ENCODE measurements around the gene SIAH1.

SIAH1 gene

GRCh38 chr16:48361540-48362144 is 23.6 kb downstream of the SIAH1 start:
- DNase-seq (ENCODE audit: extremely low spot score): no peak
- CTCF ChIA-PET: interaction anchor here (1.1 to 3.2 kb wide), 5 partner anchors 8 to 269 kb away, joined by 3 to 23 read pairs (median 5); no protein-coding TSS in a partner anchor
- no peak for TF ChIP-seq CTCF (IDR thresholded peaks at IDR 0.05; ENCODE audit: control extremely low read depth, extremely low read depth, low read depth, missing control alignments)
- POLR2A ChIA-PET: no interaction called here

- ChIA-PET CTCF (interaction anchor here (0.9 to 3.2 kb wide), 5 partner anchors 10 to 269 kb away, joined by 3 to 23 read pairs (median 5); no protein-coding TSS in a partner anchor), POLR2A (no interaction called here)
- no peak for TF ChIP-seq CTCF (IDR thresholded peaks at IDR 0.05; ENCODE audit: control extremely low read depth, extremely low read depth, low read depth, missing control alignments)
- DNase-seq (ENCODE audit: extremely low spot score): peak; percentile 36
Observed at GRCh38 chr16:48361012-48361411, 24.2 kb downstream of the SIAH1 start.

GRCh38 chr16:48359983-48360382 is 25.2 kb downstream of the SIAH1 start:
- no peak for TF ChIP-seq CTCF (IDR thresholded peaks at IDR 0.05; ENCODE audit: control extremely low read depth, extremely low read depth, low read depth, missing control alignments)
- ChIA-PET CTCF (interaction anchor here (0.9 to 3.2 kb wide), 4 partner anchors 26 to 271 kb away, joined by 3 to 23 read pairs (median 6); partner anchors contain the start of gene SIAH1), POLR2A (no interaction called here)
- no peak for DNase-seq (ENCODE audit: extremely low spot score)

- DNase-seq (ENCODE audit: extremely low spot score): no peak
- POLR2A ChIA-PET: no interaction called here
- CTCF ChIA-PET: interaction anchor here (1.0 to 7.0 kb wide), 5 partner anchors 8 to 271 kb away, joined by 3 to 95 read pairs (median 8); no protein-coding TSS in a partner anchor
- no peak for TF ChIP-seq CTCF (IDR thresholded peaks at IDR 0.05; ENCODE audit: control extremely low read depth, extremely low read depth, low read depth, missing control alignments)
Observed at GRCh38 chr16:48358419-48358818, 26.8 kb downstream of the SIAH1 start.

- no peak for TF ChIP-seq CTCF (IDR thresholded peaks at IDR 0.05; ENCODE audit: control extremely low read depth, extremely low read depth, low read depth, missing control alignments)
- DNase-seq (ENCODE audit: extremely low spot score): no peak
- ChIA-PET CTCF (interaction anchor here (0.6 to 7.0 kb wide), 10 partner anchors 9 to 273 kb away, joined by 3 to 95 read pairs (median 4); no protein-coding TSS in a partner anchor), POLR2A (interaction anchor here (0.6 to 1.1 kb wide), 2 partner anchors 10 to 1232 kb away, joined by 3 to 7 read pairs; no protein-coding TSS in a partner anchor)
Observed at GRCh38 chr16:48356633-48357376, 28.4 kb downstream of the SIAH1 start.

Measured in GM10248 (cell line).